HFFc6 (cell line): Measurements from ENCODE around the gene ASS1. TPM values are rescaled to one million over a fixed set of nuclear protein-coding genes. Genes with fewer than 3 reads are reported as not detected.

Experiments
- DNase-seq: peaks from one replicate; pipeline ENCODE4 v3.0.0-alpha.2; 2018
- H3K27ac Mint-ChIP-seq: 2 replicates; pipeline ENCODE4 v1.8.0; 2020; ENCODE audit warnings: mild to moderate bottlenecking, mixed read lengths
- H3K27me3 Mint-ChIP-seq: 2 replicates; pipeline ENCODE4 v1.8.0; 2021; ENCODE audit warnings: mild to moderate bottlenecking, moderate library complexity, mixed read lengths; ENCODE audit not compliant: insufficient read depth
- H3K36me3 Mint-ChIP-seq: 2 replicates; pipeline ENCODE4 v1.8.0; 2021; ENCODE audit warnings: low read depth, mixed read lengths
- H3K4me1 Mint-ChIP-seq: 2 replicates; pipeline ENCODE4 v1.8.0; 2020; ENCODE audit warnings: low read depth, mixed read lengths
- H3K4me3 Mint-ChIP-seq: 2 replicates; pipeline ENCODE4 v1.8.0; 2020; ENCODE audit warnings: mild to moderate bottlenecking, moderate library complexity, mixed read lengths
- H3K9me3 Mint-ChIP-seq: 2 replicates; pipeline ENCODE4 v1.8.0; 2020; ENCODE audit warnings: mild to moderate bottlenecking, mixed read lengths
- CTCF ChIP-seq: fragments of 200-600 bp; sonication (generic); IDR thresholded peaks from 2 replicates; pipeline ENCODE4 v1.5.0; 2021; ENCODE audit warnings: antibody characterized with exemption, mild to moderate bottlenecking
- long read RNA-seq: library from polyadenylated mRNA; unstranded; transcript quantifications from one replicate; pipeline ENCODE4 v2.0.0, GENCODE V29; 2019
- total RNA-seq, 6 experiments: library from RNA; stranded (reverse); fragmentation: NEBNext Ultra II Directional; extraction: Animal tissue kit (Norgen Biotek cat#: 25700); gene quantifications; 2 replicates in 1 of 6; 3 replicates in 5 of 6; pipeline ENCODE4 v1.2.3, GENCODE V29; 2021

ASS1 gene
- total RNA-seq = 100 to 1,000 TPM in 1 of 6 experiments, 10 to 100 TPM in 5; 48.6 to 103 (median 53.7) TPM
- long read RNA-seq, transcript ASS1-203 (16 exons, 1,548 nt) = minor isoform, 17 of 142 reads
- long read RNA-seq, transcript ASS1-201 (15 exons, 1,564 nt) = major isoform, 106 of 142 reads
- long read RNA-seq, partial matches to known transcripts = 16 of 142 reads
- long read RNA-seq, other reads (novel, unspliced or antisense) = 3 of 142 reads

- TF ChIP-seq CTCF = no peak
- H3K27me3 Mint-ChIP-seq = no peaks in the 10 kb centered on the region; the same call in 1 of the 2 replicates
- H3K9me3 Mint-ChIP-seq = peaks cover 16% of the 10 kb centered on the region
- H3K4me1 Mint-ChIP-seq = peaks cover 29% of the 10 kb centered on the region
- peak within 1 kb of the TSS; percentile 85 for H3K27ac Mint-ChIP-seq
- H3K4me3 Mint-ChIP-seq = peak within 1 kb of the TSS; percentile 85
- no peak for DNase-seq
- H3K36me3 Mint-ChIP-seq = peaks cover 13% of the 10 kb centered on the region
Observed at GRCh38 chr9:130444565-130445221, at the start of gene ASS1. Gene ASS1, plus strand, starts transcription at chr9:130444961. Its CDS starts 7,268 bp downstream, at chr9:130452229.

DNA sequence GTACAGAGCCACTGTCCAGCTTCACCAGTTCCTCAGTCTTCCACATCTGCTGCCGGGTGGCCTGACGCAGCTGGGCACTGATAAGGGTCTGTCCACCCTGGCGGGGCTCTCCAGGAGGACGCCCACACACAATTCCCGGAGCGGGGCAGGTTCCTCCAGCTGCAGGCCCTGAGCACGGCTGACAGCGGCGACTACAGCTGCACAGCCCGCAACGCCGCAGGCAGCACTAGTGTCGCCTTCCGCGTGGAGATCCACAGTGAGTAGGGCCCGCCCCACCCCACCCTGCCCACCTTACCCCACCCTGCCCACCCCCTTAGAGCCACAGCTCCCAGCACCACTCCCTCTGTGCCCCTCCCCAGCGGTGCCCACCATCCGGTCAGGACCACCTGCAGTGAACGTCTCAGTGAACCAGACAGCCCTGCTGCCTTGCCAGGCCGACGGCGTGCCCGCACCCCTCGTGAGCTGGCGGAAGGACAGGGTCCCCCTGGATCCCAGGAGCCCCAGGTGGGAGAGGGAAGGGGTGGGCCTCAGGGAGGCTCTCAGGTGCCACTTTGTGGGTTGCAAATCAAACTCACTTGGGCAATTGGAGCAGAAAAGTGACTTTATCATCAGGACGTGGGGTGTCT, 48.8 kb upstream of the ASS1 start:
- DNase-seq = no peak
- no peak for TF ChIP-seq CTCF
- Mint-ChIP-seq H3K27ac (no peak overlapping the region), H3K27me3 (peaks cover 12% of the 10 kb centered on the region), H3K9me3 (no peaks in the 10 kb centered on the region), H3K36me3 (peaks cover 4% of the 10 kb centered on the region; the same call in 1 of the 2 replicates), H3K4me1 (peaks cover 4% of the 10 kb centered on the region; the same call in 1 of the 2 replicates), H3K4me3 (no peak overlapping the region)

DNA sequence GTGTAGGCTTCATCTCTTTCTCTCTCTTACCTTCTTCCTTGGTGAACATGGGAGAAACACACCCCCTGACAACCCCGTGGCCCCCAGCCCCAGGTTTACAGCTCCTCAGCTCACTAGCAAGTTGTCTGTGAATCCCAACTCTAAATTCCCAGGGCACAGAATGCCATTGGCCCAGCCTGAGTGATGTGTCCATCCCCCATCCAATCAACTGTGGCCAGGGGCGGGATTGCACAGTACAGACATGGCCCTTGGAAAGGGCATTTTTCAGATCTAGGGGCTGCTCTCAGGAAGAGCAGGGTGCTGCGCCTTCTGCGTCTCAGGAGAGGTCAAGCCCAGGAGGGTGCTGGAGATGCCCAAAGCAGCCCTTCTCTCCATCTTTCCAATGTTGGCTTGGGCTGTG, 48.2 kb upstream of the ASS1 start:
- no peak overlapping the region for H3K4me3 Mint-ChIP-seq
- no peak overlapping the region for H3K27ac Mint-ChIP-seq
- peaks cover 4% of the 10 kb centered on the region; the same call in 1 of the 2 replicates for H3K36me3 Mint-ChIP-seq

GRCh38 chr9:130398487-130399240, 46.1 kb upstream of the ASS1 start:
- H3K9me3 Mint-ChIP-seq = no peaks in the 10 kb centered on the region
- no peak for TF ChIP-seq CTCF
- no peaks in the 10 kb centered on the region for H3K4me1 Mint-ChIP-seq
- no peak overlapping the region for H3K27ac Mint-ChIP-seq
- no peak overlapping the region for H3K4me3 Mint-ChIP-seq
- no peak for DNase-seq
- peaks cover 4% of the 10 kb centered on the region; the same call in 1 of the 2 replicates for H3K36me3 Mint-ChIP-seq
- peaks cover 19% of the 10 kb centered on the region for H3K27me3 Mint-ChIP-seq

More for the DNA sequence above, 48.2 kb upstream of the ASS1 start:
- H3K9me3 Mint-ChIP-seq = no peaks in the 10 kb centered on the region
- peaks cover 4% of the 10 kb centered on the region; the same call in 1 of the 2 replicates for H3K4me1 Mint-ChIP-seq
- peaks cover 18% of the 10 kb centered on the region for H3K27me3 Mint-ChIP-seq
- TF ChIP-seq CTCF = no peak
- no peak for DNase-seq

- Mint-ChIP-seq H3K4me3 (no peak overlapping the region), H3K36me3 (peaks cover 4% of the 10 kb centered on the region; the same call in 1 of the 2 replicates), H3K27ac (no peak overlapping the region), H3K27me3 (peaks cover 25% of the 10 kb centered on the region), H3K4me1 (no peaks in the 10 kb centered on the region), H3K9me3 (no peaks in the 10 kb centered on the region)
- no peak for DNase-seq
- TF ChIP-seq CTCF = no peak
Observed at GRCh38 chr9:130399768-130400167, 45.0 kb upstream of the ASS1 start.
